GM06990 (cell line): ENCODE data around the gene EEF1AKMT2.

Source experiments
- DNase-seq: peaks from one replicate; pipeline ENCODE4 v3.0.0-alpha.2; 2011; ENCODE audit not compliant: insufficient read length; ENCODE audit errors: extremely low read depth
- H3K27me3 ChIP-seq: replicated peaks from 2 replicates; pipeline ENCODE4 v1.6.0; 2011; ENCODE audit warnings: low read length; ENCODE audit not compliant: control insufficient read depth, insufficient read depth
- H3K36me3 ChIP-seq: 2 replicates; pipeline ENCODE4 v1.5.1; 2011; ENCODE audit warnings: low read length; ENCODE audit not compliant: control insufficient read depth, insufficient read depth
- H3K4me3 ChIP-seq: replicated peaks from 2 replicates; pipeline ENCODE4 v1.5.1; 2011; ENCODE audit warnings: low read depth, mild to moderate bottlenecking, control low read depth, low read length
- TF ChIP-seq, protein P1 (sequence below): IDR thresholded peaks from 2 replicates; pipeline ENCODE4 v1.5.1; 2011; ENCODE audit warnings: low read length, control low read depth, mild to moderate bottlenecking, inconsistent platforms; ENCODE audit not compliant: insufficient read depth, poor library complexity, severe bottlenecking

Gene EEF1AKMT2

DNA sequence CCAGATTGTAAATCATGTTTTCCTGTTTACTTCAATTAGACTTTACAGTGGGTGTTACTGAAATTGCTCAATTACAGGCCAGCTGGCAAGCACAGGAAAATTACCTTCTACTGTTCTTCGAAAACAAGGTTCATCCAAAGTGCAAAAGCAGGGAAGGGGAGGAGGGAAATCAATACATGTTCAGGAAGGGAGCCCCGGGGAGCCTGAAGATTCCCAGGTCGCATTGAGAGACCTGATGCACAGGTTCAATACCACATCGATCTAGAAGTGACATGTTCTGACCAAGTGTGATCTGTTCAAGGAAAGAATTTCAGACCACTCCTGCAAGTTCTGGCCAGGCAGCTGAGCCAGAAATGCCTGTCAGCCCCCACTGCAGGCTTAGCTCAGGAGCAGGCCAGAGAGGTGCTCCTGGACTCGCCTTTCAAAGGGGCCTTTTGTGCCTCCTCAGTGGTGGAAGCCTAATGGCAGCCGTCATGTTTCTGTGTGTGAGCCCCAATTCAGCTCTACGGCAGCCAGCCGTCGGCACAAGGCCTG, 83.4 kb downstream of the EEF1AKMT2 start:
- no peaks in the 10 kb centered on the region for H3K27me3 ChIP-seq
- TF ChIP-seq, protein P1, sequence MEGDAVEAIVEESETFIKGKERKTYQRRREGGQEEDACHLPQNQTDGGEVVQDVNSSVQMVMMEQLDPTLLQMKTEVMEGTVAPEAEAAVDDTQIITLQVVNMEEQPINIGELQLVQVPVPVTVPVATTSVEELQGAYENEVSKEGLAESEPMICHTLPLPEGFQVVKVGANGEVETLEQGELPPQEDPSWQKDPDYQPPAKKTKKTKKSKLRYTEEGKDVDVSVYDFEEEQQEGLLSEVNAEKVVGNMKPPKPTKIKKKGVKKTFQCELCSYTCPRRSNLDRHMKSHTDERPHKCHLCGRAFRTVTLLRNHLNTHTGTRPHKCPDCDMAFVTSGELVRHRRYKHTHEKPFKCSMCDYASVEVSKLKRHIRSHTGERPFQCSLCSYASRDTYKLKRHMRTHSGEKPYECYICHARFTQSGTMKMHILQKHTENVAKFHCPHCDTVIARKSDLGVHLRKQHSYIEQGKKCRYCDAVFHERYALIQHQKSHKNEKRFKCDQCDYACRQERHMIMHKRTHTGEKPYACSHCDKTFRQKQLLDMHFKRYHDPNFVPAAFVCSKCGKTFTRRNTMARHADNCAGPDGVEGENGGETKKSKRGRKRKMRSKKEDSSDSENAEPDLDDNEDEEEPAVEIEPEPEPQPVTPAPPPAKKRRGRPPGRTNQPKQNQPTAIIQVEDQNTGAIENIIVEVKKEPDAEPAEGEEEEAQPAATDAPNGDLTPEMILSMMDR = no peak
- H3K4me3 ChIP-seq = no peak overlapping the region
- peaks cover 8% of the 10 kb centered on the region for H3K36me3 ChIP-seq
- DNase-seq = no peak
